ENCODE data around the gene FAM219B. TPM values are rescaled to one million over a fixed set of nuclear protein-coding genes. Genes with fewer than 3 reads are reported as not detected.

FAM219B gene
- total RNA-seq, 1 experiment from 2014 or later = 64.3 TPM

DNA sequence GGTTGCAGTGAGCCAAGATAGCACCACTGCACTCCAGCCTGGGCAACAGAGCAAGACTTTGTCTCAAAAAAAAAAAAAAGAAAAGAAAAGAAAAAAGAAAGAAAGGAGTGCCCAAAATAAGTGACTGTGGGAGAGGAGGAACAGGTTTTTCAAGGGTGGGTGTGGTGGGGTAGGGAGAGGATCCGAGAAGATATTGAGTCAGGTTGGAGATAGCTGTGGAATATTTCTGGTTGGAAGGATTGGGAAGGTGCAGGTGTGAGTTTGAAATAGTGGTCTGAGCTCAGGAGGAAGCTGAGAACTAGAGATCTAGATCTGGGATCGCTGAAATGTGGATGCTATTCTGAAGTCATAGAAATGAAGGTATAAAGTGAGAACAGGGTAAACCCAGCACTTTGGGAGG, 41.3 kb downstream of the FAM219B start:
- intact Hi-C loops (cut with micrococcal nuclease) = no loop called here
- ATAC-seq (no peak), DNase-seq (ENCODE audit: low read depth, low spot score) (no peak)
- Histone ChIP-seq H3K79me2 (ENCODE audit: insufficient read depth, low read length) (peaks cover 72% of the 10 kb centered on the region), H3K9me2 (ENCODE audit: insufficient read depth) (no peaks in the 10 kb centered on the region), H3K4me3 (replicated peaks in 1 of 2; ENCODE audit: low read depth in 1 of 2, low read length in 2 of 2) (0 out of 4 replicates have a peak overlapping the region, but pooled peaks of 1 of the 2 experiments have one; percentile 1), H3K9me3 (ENCODE audit: control insufficient read depth in 1 of 2, insufficient read depth in 1 of 2, low read depth in 1 of 2, low read length in 2 of 2) (no peaks in the 10 kb centered on the region), H3K4me1 (ENCODE audit: control insufficient read depth in 1 of 2, insufficient read depth in 2 of 2, low read length in 2 of 2) (peaks cover 18 to 47% of the 10 kb centered on the region in 2 experiments), H4K20me1 (ENCODE audit: insufficient read depth) (no peaks in the 10 kb centered on the region), H3K36me3 (ENCODE audit: control insufficient read depth in 1 of 2, insufficient read depth in 2 of 2, low read length in 2 of 2) (peaks cover 0 to 8% of the 10 kb centered on the region in 2 experiments; a peak in 1 of 4 replicates), H3K27me3 (ENCODE audit: insufficient read depth, low read length) (no peaks in the 10 kb centered on the region), H3K4me2 (ENCODE audit: low read length) (peak overlapping the region; percentile 54), H3K9ac (ENCODE audit: low read length) (no peak overlapping the region), H3K27ac (ENCODE audit: low read depth, low read length) (no peak overlapping the region), H2AFZ (ENCODE audit: low read depth, low read length, poor library complexity, severe bottlenecking) (no peak overlapping the region)
- ChIA-PET POLR2A (interaction anchor here (0.6 kb wide), 2 partner anchors 9 to 79 kb away, joined by 3 to 6 read pairs; no protein-coding TSS in a partner anchor), CTCF (no interaction called here), RAD21 (ENCODE audit: low non-redundant PET in 1 of 2, low total read pairs in 2 of 2, uncharacterized antibody in 2 of 2, unreplicated experiment in 2 of 2) (no interaction called here)
- BruUV-seq (replicated peaks) = no TSS peak
- TF ChIP-seq, protein P1, sequence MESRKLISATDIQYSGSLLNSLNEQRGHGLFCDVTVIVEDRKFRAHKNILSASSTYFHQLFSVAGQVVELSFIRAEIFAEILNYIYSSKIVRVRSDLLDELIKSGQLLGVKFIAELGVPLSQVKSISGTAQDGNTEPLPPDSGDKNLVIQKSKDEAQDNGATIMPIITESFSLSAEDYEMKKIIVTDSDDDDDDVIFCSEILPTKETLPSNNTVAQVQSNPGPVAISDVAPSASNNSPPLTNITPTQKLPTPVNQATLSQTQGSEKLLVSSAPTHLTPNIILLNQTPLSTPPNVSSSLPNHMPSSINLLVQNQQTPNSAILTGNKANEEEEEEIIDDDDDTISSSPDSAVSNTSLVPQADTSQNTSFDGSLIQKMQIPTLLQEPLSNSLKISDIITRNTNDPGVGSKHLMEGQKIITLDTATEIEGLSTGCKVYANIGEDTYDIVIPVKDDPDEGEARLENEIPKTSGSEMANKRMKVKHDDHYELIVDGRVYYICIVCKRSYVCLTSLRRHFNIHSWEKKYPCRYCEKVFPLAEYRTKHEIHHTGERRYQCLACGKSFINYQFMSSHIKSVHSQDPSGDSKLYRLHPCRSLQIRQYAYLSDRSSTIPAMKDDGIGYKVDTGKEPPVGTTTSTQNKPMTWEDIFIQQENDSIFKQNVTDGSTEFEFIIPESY (IDR thresholded peaks at IDR 0.05; ENCODE audit: extremely low read depth, insufficient replicate concordance, low read length) = no peak
- TF ChIP-seq ZFX (IDR thresholded peaks at IDR 0.05) (no peak), FOSL1 (IDR thresholded peaks at IDR 0.05; ENCODE audit: low read depth) (no peak), RAD21 (IDR thresholded peaks at IDR 0.05; ENCODE audit: low read depth) (no peak)
- TF ChIP-seq, protein P2, sequence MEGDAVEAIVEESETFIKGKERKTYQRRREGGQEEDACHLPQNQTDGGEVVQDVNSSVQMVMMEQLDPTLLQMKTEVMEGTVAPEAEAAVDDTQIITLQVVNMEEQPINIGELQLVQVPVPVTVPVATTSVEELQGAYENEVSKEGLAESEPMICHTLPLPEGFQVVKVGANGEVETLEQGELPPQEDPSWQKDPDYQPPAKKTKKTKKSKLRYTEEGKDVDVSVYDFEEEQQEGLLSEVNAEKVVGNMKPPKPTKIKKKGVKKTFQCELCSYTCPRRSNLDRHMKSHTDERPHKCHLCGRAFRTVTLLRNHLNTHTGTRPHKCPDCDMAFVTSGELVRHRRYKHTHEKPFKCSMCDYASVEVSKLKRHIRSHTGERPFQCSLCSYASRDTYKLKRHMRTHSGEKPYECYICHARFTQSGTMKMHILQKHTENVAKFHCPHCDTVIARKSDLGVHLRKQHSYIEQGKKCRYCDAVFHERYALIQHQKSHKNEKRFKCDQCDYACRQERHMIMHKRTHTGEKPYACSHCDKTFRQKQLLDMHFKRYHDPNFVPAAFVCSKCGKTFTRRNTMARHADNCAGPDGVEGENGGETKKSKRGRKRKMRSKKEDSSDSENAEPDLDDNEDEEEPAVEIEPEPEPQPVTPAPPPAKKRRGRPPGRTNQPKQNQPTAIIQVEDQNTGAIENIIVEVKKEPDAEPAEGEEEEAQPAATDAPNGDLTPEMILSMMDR (IDR thresholded peaks at IDR 0.05 in 2 of 3, conservative IDR thresholded peaks at IDR 0.05 in 1 of 3; ENCODE audit: borderline replicate concordance in 1 of 3, insufficient read depth in 1 of 3, low read depth in 2 of 3, low read length in 2 of 3) = no peak

Measured in HCT116 (cell line).